GM21723 (cell line): Measurements from ENCODE around the gene PRICKLE2.

Experiments used
- ATAC-seq: cut with Tn5 transposase; IDR thresholded peaks from one replicate; pipeline ENCODE4 v1.9.1; 2021; ENCODE audit warnings: mild to moderate bottlenecking, moderate library complexity; ENCODE audit not compliant: unreplicated experiment

PRICKLE2 gene

GRCh38 chr3:64190517-64191515 is 34.5 kb downstream of the PRICKLE2 start:
- no peak for ATAC-seq

DNA sequence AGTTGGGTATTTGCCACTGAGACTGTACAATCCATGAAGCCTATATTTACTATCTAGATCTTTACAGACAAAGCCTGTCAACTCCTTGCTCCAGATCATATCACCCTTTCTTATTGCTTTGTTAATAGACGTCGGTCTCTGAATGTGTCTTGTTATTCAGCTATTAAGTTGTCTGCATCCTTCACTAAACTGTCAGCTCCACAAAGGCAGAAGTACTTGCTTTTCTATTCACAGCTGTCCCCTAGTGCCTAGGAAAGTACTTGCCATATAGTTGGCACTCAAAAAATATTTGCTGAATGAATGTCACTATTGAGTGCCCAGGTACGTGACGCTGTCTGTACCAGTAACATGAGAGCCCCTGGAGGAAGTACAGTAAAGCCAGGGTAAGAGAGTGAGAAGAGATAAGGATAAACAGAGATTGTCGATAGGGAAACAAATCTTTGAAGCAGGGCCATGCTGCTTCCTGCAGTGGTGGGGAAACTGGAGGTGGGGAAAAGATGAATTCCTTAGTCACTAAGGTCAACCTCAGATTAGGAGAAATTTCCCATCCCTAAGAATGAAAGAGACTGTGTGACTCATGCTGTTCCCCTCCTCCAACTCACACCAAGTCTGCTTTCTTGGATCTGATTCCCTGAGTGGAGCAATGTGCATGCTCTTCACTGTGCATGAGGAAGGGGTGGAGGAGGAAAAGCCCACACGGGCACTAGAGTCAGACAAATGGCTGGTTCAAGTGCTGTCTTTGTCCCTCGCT is 36.3 kb downstream of the PRICKLE2 start:
- ATAC-seq = no peak

GRCh38 chr3:64187065-64187959 is 38.0 kb downstream of the PRICKLE2 start:
- ATAC-seq = no peak

DNA sequence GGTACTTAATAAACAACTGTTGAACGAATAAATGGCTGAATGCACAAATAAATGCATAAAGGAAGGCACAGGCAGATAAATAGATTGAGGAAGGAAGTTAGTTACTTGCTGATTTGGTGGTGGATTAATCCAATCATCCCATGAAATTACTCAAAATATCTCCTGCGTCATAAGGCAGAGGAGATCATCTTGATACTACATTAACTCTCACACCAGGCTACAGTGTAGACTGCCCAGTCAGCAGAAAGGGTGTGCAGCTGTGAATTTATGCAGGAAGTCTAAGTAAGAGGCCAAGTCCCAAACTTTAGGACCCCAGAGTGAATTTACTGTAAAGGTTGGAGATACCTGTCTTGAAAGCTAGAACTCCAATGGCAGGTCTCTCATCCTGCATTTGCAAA is 38.6 kb downstream of the PRICKLE2 start:
- no peak for ATAC-seq

- ATAC-seq = no peak
These were observed 39.8 kb downstream of the PRICKLE2 start for GRCh38 chr3:64185436-64185835.

DNA sequence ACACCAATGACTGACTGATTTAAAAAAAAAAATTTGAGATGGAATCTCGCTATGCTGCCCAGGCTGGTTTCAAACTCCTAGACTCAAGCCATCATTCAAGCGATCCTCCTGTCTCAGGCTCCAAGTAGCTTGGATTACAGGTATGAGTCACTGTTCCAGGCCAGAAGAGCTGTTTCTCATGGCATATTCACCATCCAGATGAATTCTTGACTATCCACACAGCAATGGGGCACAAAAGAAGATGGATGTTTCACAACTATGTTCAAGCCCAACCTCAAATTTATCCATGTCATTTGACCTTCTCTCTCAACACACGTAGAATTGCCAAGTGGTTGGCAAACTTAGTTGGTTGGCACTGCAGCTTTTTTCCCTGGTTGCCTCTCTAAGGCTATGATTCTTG is 40.6 kb downstream of the PRICKLE2 start:
- ATAC-seq = no peak

DNA sequence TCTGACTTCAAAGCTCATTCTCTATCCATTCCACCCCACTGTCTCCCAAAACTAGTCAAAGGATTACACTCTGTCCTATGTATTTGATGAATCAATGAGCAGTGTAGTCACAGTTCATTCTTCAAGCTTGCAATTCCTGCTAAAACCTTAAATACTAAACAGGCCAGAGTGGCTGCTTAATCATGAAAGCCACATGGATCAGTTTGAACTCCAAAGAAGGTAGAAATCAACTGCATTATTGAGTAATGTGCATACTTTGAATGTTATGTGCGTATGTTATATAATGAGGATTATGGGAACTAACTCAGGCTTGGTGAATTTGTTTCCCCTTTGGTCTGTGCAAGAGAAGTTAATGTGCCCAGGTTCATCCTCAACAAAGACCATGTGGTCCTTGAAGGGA is 45.4 kb downstream of the PRICKLE2 start:
- no peak for ATAC-seq

DNA sequence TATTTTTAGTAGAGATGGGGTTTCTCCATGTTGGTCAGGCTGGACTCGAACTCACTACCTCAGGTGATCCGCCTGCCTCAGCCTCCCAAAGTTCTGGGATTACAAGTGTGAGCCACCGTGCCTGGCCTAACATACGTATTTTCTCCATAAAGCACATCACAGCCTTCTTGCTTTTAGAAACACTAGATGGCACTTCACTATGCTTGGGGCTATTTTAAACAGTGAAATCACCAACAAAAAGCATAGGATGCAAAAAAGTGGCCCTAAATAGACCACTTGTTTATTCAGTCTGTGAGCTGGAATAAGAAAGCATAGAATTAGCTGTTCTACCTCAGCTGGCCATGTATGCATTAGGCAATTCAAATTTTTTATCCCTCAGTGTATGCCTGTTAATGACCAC is 46.0 kb downstream of the PRICKLE2 start:
- ATAC-seq = no peak

DNA sequence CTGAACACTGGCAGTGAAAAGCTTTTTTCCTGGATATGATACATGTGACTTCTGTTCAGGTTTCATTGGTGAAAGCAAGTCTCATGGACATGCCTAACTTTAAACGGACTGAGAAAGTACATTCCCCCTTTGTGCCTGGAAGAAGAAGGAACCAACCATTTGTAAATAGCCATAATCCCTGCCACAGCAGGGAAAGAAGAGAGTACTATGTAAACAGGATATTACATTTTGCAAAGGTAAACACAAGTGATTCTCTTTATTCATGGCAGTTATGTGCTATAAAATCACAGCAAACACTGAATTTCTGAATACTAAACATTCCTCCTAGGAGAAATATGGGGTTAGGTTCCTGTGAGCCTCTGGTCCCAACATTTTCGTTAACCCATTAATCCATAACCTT is 46.8 kb downstream of the PRICKLE2 start:
- no peak for ATAC-seq

DNA sequence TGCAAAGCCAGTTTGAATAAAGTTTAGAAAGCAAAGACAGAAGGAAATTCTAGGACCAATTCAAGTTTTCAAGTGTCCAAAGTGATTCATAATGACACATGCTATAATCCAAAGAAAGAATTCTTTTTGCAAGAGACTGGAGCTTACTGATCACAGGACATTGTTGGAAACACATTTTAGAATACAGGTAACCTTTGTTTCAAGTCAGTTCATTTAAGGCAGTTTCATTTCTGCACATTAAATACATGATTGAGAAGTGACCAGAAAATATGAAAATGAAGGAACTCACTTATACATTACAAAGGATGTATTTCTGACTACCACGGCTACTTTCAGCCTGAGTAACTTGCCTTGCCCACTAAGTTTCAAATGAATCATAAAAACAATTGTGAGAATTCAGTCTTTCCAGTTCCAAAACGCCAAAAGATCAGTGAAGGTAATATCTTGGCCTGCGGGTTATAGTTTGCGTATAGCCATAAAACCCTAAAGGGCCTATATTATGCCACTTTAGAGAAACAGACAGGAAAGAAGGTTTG is 48.7 kb downstream of the PRICKLE2 start:
- ATAC-seq = no peak

DNA sequence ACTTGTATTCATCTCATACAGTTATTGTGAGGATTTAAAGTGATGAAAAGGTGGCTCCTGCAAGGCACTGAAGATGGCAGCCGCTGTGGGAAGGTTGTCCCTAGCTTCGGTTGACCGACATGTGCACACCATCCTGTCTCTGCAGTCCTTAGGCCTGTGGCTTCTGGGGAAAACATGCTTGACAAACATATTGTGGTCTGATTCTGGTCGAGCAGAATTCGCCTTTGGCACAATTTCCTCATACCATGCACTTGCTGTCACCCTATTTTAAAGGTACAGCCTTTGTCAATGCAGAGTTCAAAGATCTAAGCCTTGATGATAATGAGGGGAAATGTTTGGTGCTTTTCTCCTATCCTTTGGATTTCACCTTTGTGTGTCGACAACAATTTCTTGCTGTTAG is 50.9 kb downstream of the PRICKLE2 start:
- ATAC-seq = no peak

DNA sequence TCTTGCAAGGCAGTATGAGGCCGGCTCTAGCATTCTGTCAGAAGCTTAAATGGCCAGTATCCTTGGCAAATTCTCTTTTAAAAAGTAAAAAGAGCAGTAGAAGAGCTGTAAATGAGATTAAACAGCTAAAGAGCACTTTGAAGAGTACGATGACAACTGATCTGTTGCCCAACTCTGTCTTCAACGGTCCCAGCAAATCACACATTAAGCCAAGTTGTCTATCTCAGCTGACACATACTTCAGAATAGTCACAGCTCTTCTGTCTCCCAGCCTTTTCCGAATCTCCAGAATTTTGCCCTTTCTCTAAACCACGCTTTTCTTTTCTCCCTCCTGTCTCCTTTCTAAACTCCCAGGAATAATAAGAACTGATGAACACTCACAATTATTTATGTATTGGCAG is 51.7 kb downstream of the PRICKLE2 start:
- ATAC-seq = no peak

- ATAC-seq = no peak
These were observed 55.0 kb downstream of the PRICKLE2 start for GRCh38 chr3:64170270-64170669.

GRCh38 chr3:64167868-64168267 is 57.4 kb downstream of the PRICKLE2 start:
- ATAC-seq = no peak

GRCh38 chr3:64167351-64167750 is 57.9 kb downstream of the PRICKLE2 start:
- no peak for ATAC-seq

GRCh38 chr3:64166584-64167162 is 58.6 kb downstream of the PRICKLE2 start:
- ATAC-seq = no peak

GRCh38 chr3:64164349-64164748 is 60.9 kb downstream of the PRICKLE2 start:
- no peak for ATAC-seq

DNA sequence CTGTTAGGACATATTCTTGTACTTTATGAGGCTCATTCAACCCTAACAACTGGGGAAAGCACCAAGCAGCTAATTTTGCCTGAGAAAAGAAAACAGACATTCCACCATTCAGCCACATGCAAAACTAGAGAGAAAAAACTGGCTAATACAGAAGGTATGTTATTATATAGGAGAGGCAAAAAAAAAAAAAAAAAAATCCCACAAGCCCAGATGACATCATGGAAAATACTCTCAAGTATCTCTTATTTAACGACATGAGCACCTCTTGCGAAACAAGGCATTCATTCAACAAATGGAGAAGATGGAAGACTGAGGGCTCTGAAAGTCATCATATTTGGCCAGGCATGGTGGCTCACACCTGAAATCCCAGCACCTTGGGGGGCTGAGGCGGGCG is 61.5 kb downstream of the PRICKLE2 start:
- peak; percentile 72 for ATAC-seq

DNA sequence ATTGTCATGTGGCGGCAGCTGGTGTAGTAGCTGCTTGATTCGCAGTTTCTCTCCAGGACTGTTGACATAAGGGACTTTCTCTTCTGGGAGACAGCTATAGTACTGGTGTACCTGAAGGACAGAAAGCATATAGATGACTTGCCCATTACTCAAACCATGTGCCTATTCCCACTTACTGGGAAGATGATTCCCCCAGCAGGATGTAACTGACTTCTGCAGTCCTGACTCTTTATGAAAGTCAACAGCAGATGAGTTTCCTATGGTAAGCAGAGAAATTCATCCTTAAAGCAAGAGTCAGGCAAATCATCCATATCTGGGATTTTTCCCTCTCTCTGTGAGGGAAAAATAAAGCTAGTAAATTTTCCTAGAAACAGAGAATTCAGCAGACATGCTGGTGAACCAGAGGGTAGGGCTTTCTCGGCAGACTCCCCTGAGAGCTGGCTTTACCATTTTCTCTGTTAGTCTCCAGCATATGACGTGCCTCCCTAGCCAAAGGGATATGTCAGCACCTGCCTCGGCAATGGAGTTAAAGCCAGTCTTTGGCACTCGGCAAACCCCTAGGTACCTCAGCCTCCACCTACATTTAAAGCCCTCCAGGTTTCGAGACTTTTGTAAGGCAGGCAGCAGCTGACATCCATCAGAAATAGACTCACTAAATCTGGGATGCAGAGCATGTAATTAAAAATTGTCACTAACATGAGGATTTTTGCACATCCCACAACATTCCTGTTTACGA is 62.1 kb downstream of the PRICKLE2 start:
- peak; percentile 43 for ATAC-seq
